Activated CD4-positive, alpha-beta T cell treated with anti-CD3 and anti-CD28 coated beads, Interleukin-2, amount 50 U/mL, for 16 hours (primary cell): ENCODE measurements around the gene CAAP1.
"Not testable (repeated sequence)": the region's sequence is repeated elsewhere in the genome, so short reads cannot be mapped to it uniquely, and the experiment has no call there.

ENCODE experiments used
- DNase-seq: peaks from one replicate; pipeline ENCODE4 v3.0.0-alpha.2; 2020

Gene CAAP1

GRCh38 chr9:26828391-26828955, 64.1 kb downstream of the CAAP1 start:
- DNase-seq = not testable (repeated sequence)

DNA sequence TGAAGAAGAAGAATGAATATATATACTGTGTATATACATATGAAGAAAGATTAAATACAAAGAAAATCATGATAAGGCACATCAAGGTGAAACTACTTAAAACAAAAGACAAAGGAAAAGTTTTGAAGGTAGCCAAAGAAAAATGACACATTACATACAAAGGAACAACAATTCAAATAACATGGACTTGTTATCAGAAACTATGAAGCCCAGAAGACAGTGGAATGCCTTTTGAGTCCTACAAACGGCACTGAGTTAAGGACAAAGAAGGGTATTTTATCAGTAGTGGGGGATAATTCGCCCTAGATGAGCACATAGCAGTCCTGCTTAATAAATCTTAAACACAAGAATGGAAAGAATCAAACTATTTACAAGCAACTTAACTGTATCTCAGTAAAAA, 77.8 kb downstream of the CAAP1 start:
- DNase-seq = no peak

DNA sequence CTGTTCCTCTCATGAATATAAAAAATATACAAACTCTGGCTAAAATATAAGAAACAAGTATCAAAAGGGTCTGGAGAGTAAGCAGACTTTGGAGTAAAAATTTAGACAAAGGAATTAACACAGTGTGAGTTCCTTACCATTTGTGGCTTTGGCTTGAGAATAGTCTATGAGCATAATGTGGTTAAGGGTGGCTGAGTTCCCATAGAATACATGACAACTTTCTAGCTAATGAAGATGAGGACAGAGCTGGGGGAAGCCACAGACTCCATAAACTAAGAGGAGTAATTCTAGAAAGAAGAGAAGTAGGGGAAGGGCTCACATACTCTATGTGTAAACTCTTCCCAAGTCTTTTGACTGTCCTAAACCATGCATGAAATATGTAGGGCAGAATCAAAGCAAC, 79.4 kb downstream of the CAAP1 start:
- no peak for DNase-seq

- no peak for DNase-seq
These were observed 80.4 kb downstream of the CAAP1 start for GRCh38 chr9:26812217-26812616.

- DNase-seq = no peak
These were observed 81.5 kb downstream of the CAAP1 start for GRCh38 chr9:26811106-26811505.

GRCh38 chr9:26809795-26810194, 82.8 kb downstream of the CAAP1 start:
- no peak for DNase-seq

DNA sequence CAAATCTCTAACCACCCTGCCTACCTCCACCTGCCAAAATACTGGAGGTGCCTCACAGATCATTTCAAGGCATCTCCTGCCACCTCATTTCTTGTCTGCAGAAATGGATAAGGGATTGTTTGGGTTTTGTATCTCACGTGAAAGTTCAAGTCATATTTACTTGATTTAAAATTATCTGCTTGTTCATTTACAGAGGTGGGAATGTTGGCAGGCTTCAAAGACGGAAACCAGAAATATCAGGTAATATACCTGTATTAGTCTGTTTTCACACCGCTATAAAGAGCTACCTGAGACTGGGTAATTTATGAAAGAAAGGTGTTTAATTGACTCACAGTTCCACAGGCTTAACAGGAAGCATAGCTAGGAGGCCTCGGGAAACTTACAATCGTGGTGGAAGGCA, 85.4 kb downstream of the CAAP1 start:
- DNase-seq = no peak

DNA sequence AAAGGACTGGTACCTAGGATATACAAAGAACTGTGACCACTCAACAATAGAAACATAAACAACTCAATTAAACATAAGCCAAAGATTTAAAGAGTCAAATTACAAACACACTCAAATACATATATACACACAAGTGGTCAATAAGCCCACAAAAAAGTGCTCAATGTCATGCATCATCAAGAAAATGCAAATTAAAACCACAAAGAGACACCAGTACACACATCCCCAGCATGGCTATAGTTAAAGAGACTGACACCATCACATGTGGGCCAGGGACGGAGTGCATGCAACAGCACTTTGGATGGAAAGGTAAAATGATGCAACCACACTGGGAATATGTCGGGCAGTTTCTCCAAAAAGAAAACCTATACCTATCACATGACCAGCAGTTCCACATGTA, 89.7 kb downstream of the CAAP1 start:
- DNase-seq = no peak

DNA sequence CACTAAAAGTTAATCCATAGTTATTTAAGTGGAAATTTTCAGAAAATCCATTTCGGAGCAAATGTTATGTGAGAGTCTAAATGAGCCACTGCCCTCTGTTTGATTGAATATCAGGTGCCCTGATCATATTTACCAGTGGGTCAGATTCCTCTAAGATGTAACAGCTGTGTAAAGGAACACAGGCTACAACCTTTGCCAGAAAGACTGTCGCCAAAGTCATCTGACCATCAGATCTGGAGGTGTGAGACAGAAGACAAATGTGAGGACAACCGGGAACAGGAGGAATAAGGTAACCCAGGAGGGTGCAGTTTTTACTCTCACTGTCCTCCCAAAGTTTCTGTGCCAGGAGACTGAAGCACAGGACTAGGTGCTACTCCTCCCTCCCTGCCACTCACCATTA, 90.8 kb downstream of the CAAP1 start:
- DNase-seq = no peak

DNA sequence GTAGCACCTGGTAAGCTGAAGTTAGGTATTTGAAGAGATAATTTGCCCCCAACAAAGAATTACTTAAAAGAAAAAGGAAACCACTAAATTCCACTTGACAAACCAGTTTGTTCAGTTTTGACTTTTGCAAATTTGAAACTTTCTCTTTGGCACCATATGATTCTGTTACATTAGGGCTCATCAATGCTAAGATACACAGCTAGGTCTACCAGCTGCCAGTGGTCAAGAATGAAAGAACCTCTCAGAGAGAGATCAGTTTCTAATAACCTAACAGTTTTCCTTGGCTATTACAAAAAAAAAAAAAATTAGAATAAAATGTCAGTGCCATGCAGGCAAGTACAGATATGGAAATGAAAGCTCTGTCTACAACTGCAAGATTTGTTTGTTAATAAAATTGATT, 92.3 kb downstream of the CAAP1 start:
- DNase-seq = no peak

DNA sequence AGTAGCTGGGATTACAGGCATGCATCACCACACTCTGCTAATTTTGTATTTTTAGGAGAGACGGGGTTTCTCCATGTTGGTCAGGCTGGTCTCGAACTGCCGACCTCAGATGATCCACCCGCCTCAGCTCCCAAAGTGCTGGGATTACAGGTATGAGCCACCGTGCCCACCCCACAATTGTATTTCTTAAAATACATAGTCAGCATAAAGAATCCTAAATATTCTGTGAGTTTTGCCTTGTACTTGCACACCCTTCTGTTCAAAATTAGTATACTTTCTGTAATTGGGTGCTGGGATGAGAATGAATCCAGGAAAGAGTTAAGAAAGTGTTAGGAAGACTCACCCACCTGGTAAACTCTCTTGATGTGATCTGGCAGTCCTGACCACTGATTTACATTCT, 101.3 kb downstream of the CAAP1 start:
- no peak for DNase-seq
